ENCODE data around the gene SLC18A2.

GRCh38 chr10:117246997-117247671, 6.2 kb downstream of the SLC18A2 start:
- TF ChIP-seq POLR2A (IDR thresholded peaks at IDR 0.05; ENCODE audit: low read depth, low read length) (no peak), MAX (IDR thresholded peaks at IDR 0.05; ENCODE audit: low read depth, low read length) (no peak), YY1 (IDR thresholded peaks at IDR 0.05; ENCODE audit: low read depth, low read length) (no peak), POLR2AphosphoS5 (IDR thresholded peaks at IDR 0.05; ENCODE audit: low read length) (no peak), JUND (IDR thresholded peaks at IDR 0.05; ENCODE audit: low read depth, low read length) (no peak), EP300 (IDR thresholded peaks at IDR 0.05; ENCODE audit: borderline replicate concordance in 1 of 2, control insufficient read depth in 1 of 2, low read depth in 2 of 2, low read length in 2 of 2) (no peak), HDGF (IDR thresholded peaks at IDR 0.05) (no peak), CEBPB (IDR thresholded peaks at IDR 0.05; ENCODE audit: borderline replicate concordance in 1 of 2, low read depth in 2 of 2, low read length in 2 of 2) (no peak), RAD21 (IDR thresholded peaks at IDR 0.05; ENCODE audit: insufficient read depth, low read depth, low read length) (no peak), CHD1 (IDR thresholded peaks at IDR 0.05; ENCODE audit: low read depth, low read length) (no peak)

Data from GM12878 (cell line).